ENCODE results near the gene KCTD10. TPM values are rescaled to one million over a fixed set of nuclear protein-coding genes. Genes with fewer than 3 reads are reported as not detected.

Gene KCTD10
- total RNA-seq, 1 experiment from 2014 or later, result 45.9 TPM

DNA sequence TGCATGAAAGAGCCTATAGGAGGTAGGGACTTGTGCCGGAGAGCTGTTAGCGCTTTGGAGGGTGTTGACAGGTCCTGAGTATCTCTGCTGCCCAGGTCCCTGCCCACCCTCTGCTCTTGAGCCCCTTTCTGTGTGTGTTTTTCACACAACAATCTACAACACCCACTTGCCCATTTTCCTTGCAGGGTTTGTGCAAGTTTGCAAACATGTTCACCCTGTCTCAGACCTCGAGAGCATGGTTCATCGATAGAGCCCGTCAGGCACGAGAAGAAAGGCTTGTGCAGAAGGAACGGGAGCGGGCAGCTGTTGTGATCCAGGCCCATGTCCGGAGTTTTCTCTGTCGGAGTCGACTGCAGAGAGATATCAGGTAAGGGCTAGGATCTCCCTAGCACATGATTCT, 6.2 kb upstream of the KCTD10 start:
- no peak overlapping the region for H2AFZ ChIP-seq
- H3K9me2 ChIP-seq (ENCODE audit: insufficient read depth), result no peaks in the 10 kb centered on the region
- no peak overlapping the region for H3K4me3 ChIP-seq
- H3K79me2 ChIP-seq (ENCODE audit: low read depth), result peaks cover 13% of the 10 kb centered on the region
- ChIA-PET CTCF (no interaction called here), POLR2A (ENCODE audit: unreplicated experiment) (interaction anchor here (0.6 kb wide), 1 partner anchor 30 kb away, joined by 6 read pairs; no protein-coding TSS in a partner anchor)
- H3K4me1 ChIP-seq (replicated peaks; ENCODE audit: insufficient read depth), result peaks cover 6% of the 10 kb centered on the region; the same call in 1 of the 2 replicates
- TF ChIP-seq EZH2 (IDR thresholded peaks at IDR 0.05; ENCODE audit: low read depth), result no peak
- TF ChIP-seq, protein P1, sequence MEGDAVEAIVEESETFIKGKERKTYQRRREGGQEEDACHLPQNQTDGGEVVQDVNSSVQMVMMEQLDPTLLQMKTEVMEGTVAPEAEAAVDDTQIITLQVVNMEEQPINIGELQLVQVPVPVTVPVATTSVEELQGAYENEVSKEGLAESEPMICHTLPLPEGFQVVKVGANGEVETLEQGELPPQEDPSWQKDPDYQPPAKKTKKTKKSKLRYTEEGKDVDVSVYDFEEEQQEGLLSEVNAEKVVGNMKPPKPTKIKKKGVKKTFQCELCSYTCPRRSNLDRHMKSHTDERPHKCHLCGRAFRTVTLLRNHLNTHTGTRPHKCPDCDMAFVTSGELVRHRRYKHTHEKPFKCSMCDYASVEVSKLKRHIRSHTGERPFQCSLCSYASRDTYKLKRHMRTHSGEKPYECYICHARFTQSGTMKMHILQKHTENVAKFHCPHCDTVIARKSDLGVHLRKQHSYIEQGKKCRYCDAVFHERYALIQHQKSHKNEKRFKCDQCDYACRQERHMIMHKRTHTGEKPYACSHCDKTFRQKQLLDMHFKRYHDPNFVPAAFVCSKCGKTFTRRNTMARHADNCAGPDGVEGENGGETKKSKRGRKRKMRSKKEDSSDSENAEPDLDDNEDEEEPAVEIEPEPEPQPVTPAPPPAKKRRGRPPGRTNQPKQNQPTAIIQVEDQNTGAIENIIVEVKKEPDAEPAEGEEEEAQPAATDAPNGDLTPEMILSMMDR (conservative IDR thresholded peaks at IDR 0.05), result no peak
- no peak overlapping the region for H3K4me2 ChIP-seq
- intact Hi-C loops (cut with micrococcal nuclease; ENCODE audit: unreplicated experiment), result no loop called here
- H4K20me1 ChIP-seq (ENCODE audit: insufficient read depth), result no peaks in the 10 kb centered on the region
- no peak for DNase-seq
- no peaks in the 10 kb centered on the region for H3K27me3 ChIP-seq (ENCODE audit: insufficient read depth, low read depth)
- BruUV-seq (replicated peaks), result no TSS peak
- H3K9me3 ChIP-seq (ENCODE audit: insufficient read depth, low read depth), result no peaks in the 10 kb centered on the region
- H3F3A ChIP-seq (ENCODE audit: insufficient read depth, low read depth), result no peaks in the 10 kb centered on the region
- peaks cover 15% of the 10 kb centered on the region; the same call in 1 of the 2 replicates for H3K36me3 ChIP-seq (ENCODE audit: low read depth)
- H3K27ac ChIP-seq, result no peak overlapping the region

DNA sequence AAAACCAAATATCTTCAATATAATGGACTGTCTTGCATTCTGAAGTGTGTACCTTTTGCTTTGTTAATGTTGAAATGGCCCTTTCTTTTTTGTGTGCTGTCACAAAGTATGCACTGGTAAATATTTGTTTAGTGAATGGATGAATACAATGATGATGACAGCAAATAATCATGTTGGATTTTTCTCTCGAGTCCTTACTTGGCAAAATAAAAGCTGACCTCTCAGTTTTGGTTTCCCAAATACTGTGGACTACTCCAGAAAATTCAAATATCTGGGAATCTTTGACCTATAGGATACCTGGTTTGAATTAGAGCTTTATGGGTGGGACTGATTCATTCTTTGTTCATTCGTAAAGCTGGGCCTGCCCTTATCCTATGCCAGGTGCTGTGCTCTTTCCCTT, 5.8 kb upstream of the KCTD10 start:
- Histone ChIP-seq H3K27ac (no peak overlapping the region), H3K4me2 (no peak overlapping the region), H3K79me2 (ENCODE audit: low read depth) (peaks cover 17% of the 10 kb centered on the region), H3F3A (ENCODE audit: insufficient read depth, low read depth) (no peaks in the 10 kb centered on the region), H3K4me1 (replicated peaks; ENCODE audit: insufficient read depth) (peaks cover 9% of the 10 kb centered on the region; the same call in 1 of the 2 replicates), H4K20me1 (ENCODE audit: insufficient read depth) (no peaks in the 10 kb centered on the region), H2AFZ (no peak overlapping the region), H3K27me3 (ENCODE audit: insufficient read depth, low read depth) (no peaks in the 10 kb centered on the region), H3K4me3 (no peak overlapping the region), H3K36me3 (ENCODE audit: low read depth) (peaks cover 15% of the 10 kb centered on the region; the same call in 1 of the 2 replicates), H3K9me2 (ENCODE audit: insufficient read depth) (no peaks in the 10 kb centered on the region), H3K9me3 (ENCODE audit: insufficient read depth, low read depth) (no peaks in the 10 kb centered on the region)
- TF ChIP-seq, protein P1 (conservative IDR thresholded peaks at IDR 0.05), result no peak
- no peak for TF ChIP-seq EZH2 (IDR thresholded peaks at IDR 0.05; ENCODE audit: low read depth)
- intact Hi-C loops (cut with micrococcal nuclease; ENCODE audit: unreplicated experiment), result no loop called here
- no TSS peak for BruUV-seq (replicated peaks)
- CTCF ChIA-PET, result interaction anchor here (0.6 kb wide), 1 partner anchor 1094 kb away, joined by 6 read pairs; no protein-coding TSS in a partner anchor
- no peak for DNase-seq
- POLR2A ChIA-PET (ENCODE audit: unreplicated experiment), result interaction anchor here (0.6 kb wide), 1 partner anchor 30 kb away, joined by 6 read pairs; no protein-coding TSS in a partner anchor

- Histone ChIP-seq H3K27ac (no peak overlapping the region), H3K9me2 (ENCODE audit: insufficient read depth) (no peaks in the 10 kb centered on the region), H3K4me3 (no peak overlapping the region), H3K9me3 (ENCODE audit: insufficient read depth, low read depth) (no peaks in the 10 kb centered on the region), H3K4me1 (replicated peaks; ENCODE audit: insufficient read depth) (peaks cover 9% of the 10 kb centered on the region; the same call in 1 of the 2 replicates), H2AFZ (no peak overlapping the region), H3K36me3 (ENCODE audit: low read depth) (peaks cover 15% of the 10 kb centered on the region; the same call in 1 of the 2 replicates), H3F3A (ENCODE audit: insufficient read depth, low read depth) (no peaks in the 10 kb centered on the region), H3K27me3 (ENCODE audit: insufficient read depth, low read depth) (no peaks in the 10 kb centered on the region), H4K20me1 (ENCODE audit: insufficient read depth) (no peaks in the 10 kb centered on the region), H3K4me2 (no peak overlapping the region), H3K79me2 (ENCODE audit: low read depth) (peaks cover 21% of the 10 kb centered on the region)
- intact Hi-C loops (cut with micrococcal nuclease; ENCODE audit: unreplicated experiment), result no loop called here
- CTCF ChIA-PET, result interaction anchor here (0.6 kb wide), 1 partner anchor 1094 kb away, joined by 6 read pairs; no protein-coding TSS in a partner anchor
- POLR2A ChIA-PET (ENCODE audit: unreplicated experiment), result no interaction called here
- no peak for DNase-seq
- no peak for TF ChIP-seq EZH2 (IDR thresholded peaks at IDR 0.05; ENCODE audit: low read depth)
- TF ChIP-seq, protein P1 (conservative IDR thresholded peaks at IDR 0.05), result no peak
- no TSS peak for BruUV-seq (replicated peaks)
These were observed 5.4 kb upstream of the KCTD10 start for GRCh38 chr12:109482491-109482890.

Data from PC-9 (cell line).